ENCODE results near the gene NINJ1.

NINJ1 gene

DNA sequence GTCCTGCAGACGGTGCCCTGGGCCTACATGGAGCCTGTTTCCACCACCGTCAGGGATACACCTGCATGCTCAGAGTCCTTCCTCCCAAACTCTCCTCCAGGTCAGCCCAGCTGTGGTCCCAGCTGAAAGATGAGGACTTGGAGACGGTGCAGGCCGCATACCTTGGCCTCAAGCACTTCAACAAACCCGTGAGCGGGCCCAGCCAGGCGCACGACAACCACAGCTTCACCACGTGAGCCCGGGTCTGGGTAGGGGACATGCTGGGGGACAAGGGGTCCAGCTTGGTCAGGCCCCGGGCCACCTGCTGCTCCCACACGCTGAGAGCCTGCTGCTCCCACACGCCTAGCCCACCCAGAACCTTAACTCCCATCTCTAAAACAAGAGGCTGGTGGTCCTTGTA, 54.7 kb downstream of the NINJ1 start:
- in situ Hi-C loops (cut with MboI; ENCODE audit: low pct_unique_long_range_greater_than_20kb, low sequenced_read_pairs, unreplicated experiment), result no loop called here
- TF ChIP-seq, protein P1, sequence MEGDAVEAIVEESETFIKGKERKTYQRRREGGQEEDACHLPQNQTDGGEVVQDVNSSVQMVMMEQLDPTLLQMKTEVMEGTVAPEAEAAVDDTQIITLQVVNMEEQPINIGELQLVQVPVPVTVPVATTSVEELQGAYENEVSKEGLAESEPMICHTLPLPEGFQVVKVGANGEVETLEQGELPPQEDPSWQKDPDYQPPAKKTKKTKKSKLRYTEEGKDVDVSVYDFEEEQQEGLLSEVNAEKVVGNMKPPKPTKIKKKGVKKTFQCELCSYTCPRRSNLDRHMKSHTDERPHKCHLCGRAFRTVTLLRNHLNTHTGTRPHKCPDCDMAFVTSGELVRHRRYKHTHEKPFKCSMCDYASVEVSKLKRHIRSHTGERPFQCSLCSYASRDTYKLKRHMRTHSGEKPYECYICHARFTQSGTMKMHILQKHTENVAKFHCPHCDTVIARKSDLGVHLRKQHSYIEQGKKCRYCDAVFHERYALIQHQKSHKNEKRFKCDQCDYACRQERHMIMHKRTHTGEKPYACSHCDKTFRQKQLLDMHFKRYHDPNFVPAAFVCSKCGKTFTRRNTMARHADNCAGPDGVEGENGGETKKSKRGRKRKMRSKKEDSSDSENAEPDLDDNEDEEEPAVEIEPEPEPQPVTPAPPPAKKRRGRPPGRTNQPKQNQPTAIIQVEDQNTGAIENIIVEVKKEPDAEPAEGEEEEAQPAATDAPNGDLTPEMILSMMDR (IDR thresholded peaks at IDR 0.05; ENCODE audit: extremely low read depth, insufficient read depth, missing control alignments), result no peak
- DNase-seq (ENCODE audit: low spot score), result no peak

GRCh38 chr9:93077811-93078210, 56.2 kb downstream of the NINJ1 start:
- in situ Hi-C loops (cut with MboI; ENCODE audit: low pct_unique_long_range_greater_than_20kb, low sequenced_read_pairs, unreplicated experiment), result no loop called here
- TF ChIP-seq, protein P1 (IDR thresholded peaks at IDR 0.05; ENCODE audit: extremely low read depth, insufficient read depth, missing control alignments), result no peak
- DNase-seq (ENCODE audit: low spot score), result no peak

GRCh38 chr9:93077367-93077766, 56.7 kb downstream of the NINJ1 start:
- TF ChIP-seq, protein P1 (IDR thresholded peaks at IDR 0.05; ENCODE audit: extremely low read depth, insufficient read depth, missing control alignments), result no peak

DNA sequence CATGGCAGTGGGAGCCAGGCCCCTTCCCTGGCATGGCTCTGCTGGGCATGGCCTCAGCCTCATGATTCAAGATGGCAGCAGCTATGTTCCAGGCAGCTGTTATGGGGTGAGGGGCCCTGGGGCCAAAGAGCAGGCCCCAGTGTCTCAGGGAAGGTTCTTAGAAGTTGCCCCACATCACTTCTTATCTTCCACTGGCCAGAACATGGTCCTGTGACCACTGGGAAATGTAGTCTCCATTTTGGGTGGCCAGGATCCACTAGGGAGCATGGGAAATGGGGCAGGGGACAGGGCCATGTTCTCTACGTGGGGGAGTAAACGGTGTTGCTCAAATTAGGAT, 57.3 kb downstream of the NINJ1 start:
- no peak for DNase-seq (ENCODE audit: low spot score)
- in situ Hi-C loops (cut with MboI; ENCODE audit: low pct_unique_long_range_greater_than_20kb, low sequenced_read_pairs, unreplicated experiment), result no loop called here
- TF ChIP-seq, protein P1 (IDR thresholded peaks at IDR 0.05; ENCODE audit: extremely low read depth, insufficient read depth, missing control alignments), result no peak

More at GRCh38 chr9:93077367-93077766, 56.7 kb downstream of the NINJ1 start:
- in situ Hi-C loops (cut with MboI; ENCODE audit: low pct_unique_long_range_greater_than_20kb, low sequenced_read_pairs, unreplicated experiment), result no loop called here
- DNase-seq (ENCODE audit: low spot score), result no peak

DNA sequence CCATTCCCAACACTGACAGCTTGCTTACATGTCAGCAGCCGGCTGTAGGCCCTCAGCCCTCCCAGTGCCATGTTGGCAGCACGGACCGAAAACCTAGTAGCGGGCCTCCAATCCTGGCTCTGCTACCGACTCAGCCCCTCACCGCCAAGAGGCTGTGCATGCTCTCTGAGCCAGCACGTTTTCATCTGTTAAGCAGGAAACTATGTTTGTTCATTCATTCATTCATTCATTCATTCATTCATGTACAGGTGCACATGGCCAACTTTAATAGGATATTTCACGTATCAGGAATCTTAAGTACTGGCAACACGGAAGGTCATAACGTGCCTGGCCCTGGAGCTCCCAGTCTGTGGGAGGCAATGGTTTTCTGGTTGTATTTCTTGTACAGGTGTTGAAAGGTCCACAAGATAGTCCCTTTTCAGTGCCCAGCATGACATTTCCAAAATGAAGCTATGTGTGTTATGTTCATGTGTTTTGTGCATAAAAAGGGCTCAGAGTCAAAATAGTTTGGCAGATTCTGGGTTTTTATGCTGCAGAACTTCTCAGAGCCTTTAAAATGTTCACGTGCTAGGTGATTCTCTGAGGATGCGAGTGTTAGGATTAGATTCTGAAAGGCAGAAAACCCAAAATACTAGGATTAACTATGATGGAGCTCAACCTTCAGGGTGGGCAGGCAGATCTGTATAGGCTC, 57.8 kb downstream of the NINJ1 start:
- no peak for DNase-seq (ENCODE audit: low spot score)
- TF ChIP-seq, protein P1 (IDR thresholded peaks at IDR 0.05; ENCODE audit: extremely low read depth, insufficient read depth, missing control alignments), result no peak
- in situ Hi-C loops (cut with MboI; ENCODE audit: low pct_unique_long_range_greater_than_20kb, low sequenced_read_pairs, unreplicated experiment), result no loop called here

DNA sequence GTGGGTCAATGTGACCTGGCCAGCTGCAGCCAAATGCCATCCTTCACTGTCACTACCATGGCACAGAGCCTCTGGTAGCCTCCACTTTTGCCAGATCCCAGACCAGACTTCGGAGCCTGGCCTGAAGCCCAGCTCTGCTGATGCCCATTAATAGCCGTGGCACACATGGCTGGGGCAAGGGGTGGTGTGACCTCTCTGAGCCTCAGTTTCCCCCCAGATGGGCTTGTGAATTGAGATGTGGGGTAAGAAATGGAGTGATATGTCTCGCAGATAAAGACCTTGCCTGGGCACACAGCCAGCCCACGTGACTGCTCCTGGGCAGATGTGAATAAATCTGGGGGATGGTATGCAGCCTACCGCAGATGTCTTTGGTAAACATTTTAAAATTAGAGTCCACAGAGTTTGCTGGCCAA, 61.7 kb downstream of the NINJ1 start:
- in situ Hi-C loops (cut with MboI; ENCODE audit: low pct_unique_long_range_greater_than_20kb, low sequenced_read_pairs, unreplicated experiment), result no loop called here
- TF ChIP-seq, protein P1 (IDR thresholded peaks at IDR 0.05; ENCODE audit: extremely low read depth, insufficient read depth, missing control alignments), result no peak
- DNase-seq (ENCODE audit: low spot score), result no peak
